ENCODE results near the gene PIH1D1.

GRCh38 chr19:49414256-49414655, 37.4 kb downstream of the PIH1D1 start:
- TF ChIP-seq CTCF (conservative IDR thresholded peaks at IDR 0.05 in 1 of 2, IDR thresholded peaks at IDR 0.05 in 1 of 2; ENCODE audit: extremely low read depth in 1 of 2, insufficient read depth in 1 of 2, low read depth in 1 of 2, low read length in 2 of 2) (no peak), EZH2 (IDR thresholded peaks at IDR 0.05; ENCODE audit: borderline replicate concordance, low read length) (no peak)

Measured in mammary epithelial cell (primary cell).